Body of pancreas (tissue), 4 donors: Measurements from ENCODE around the gene ARSG. TPM values are rescaled to one million over a fixed set of nuclear protein-coding genes. Genes with fewer than 3 reads are reported as not detected.

Source experiments
- ATAC-seq: fragments of 150-250 bp; one replicate; pipeline ENCODE4 v1.9.1; 2016
- DNase-seq, 4 donors: peaks; one replicate each; pipeline ENCODE4 v3.0.0-alpha.2; 2019
- H3K27ac ChIP-seq, 4 donors: fragments of 200-600 bp; sonication (generic); 1 replicate in 3 of 4; 2 replicates in 1 of 4; pipeline versions ENCODE4 v1.5.1 to v1.6.1; 2016 to 2019; ENCODE audit warnings: mild to moderate bottlenecking in 1 of 4, mixed read lengths in 1 of 4, moderate library complexity in 1 of 4
- H3K27me3 ChIP-seq, 2 donors: fragments of 200-600 bp; sonication (generic); one replicate each; pipeline ENCODE4 v1.6.0; 2016; ENCODE audit warnings: mild to moderate bottlenecking in 1 of 2
- H3K36me3 ChIP-seq, 2 donors: fragments of 200-600 bp; sonication (generic); replicated peaks in 1 of 2; 2 replicates each; pipeline ENCODE4 v1.5.1; 2016; ENCODE audit warnings: low read depth in 2 of 2; ENCODE audit not compliant: insufficient read depth in 1 of 2
- H3K4me1 ChIP-seq: fragments of 200-600 bp; sonication (generic); one replicate; pipeline ENCODE4 v1.6.0; 2016
- H3K4me3 ChIP-seq, 2 donors: fragments of 200-600 bp; sonication (generic); 1 replicate in 1 of 2; 2 replicates in 1 of 2; pipeline ENCODE4 v1.5.1; 2016 to 2019
- H3K9me3 ChIP-seq, 3 donors: fragments of 200-600 bp; sonication (generic); 1 replicate in 2 of 3; 2 replicates in 1 of 3; pipeline ENCODE4 v1.5.1; 2016
- POLR2A ChIP-seq, 3 donors: fragments of 450-650 bp; IDR thresholded peaks; one replicate each; pipeline ENCODE4 v1.6.1; 2016; ENCODE audit warnings: antibody characterized with exemption in 3 of 3, mild to moderate bottlenecking in 2 of 3
- WGBS, 2 donors: methylation state at CpG; one replicate each; pipeline ENCODE4 v1.1.5; 2017; 5-methylcytosine and 5-hydroxymethylcytosine counted together
- intact Hi-C: fragments of 100-400 bp; cut with DNase I; formaldehyde crosslinking; loops from one replicate; pipeline ENCODE4 v1.15.1; 2023
- total RNA-seq, 2 donors: library from RNA; depleted of rRNA; stranded (reverse); fragments of >200 nt; gene quantifications; one replicate each; pipeline ENCODE4 v1.1.0, GENCODE V29; 2016
- TF ChIP-seq, protein P1 (sequence below), 7 experiments: fragments of 450-650 bp in 4 of 7; fragments of 200-600 bp in 3 of 7; sonication (generic) in 3 of 7; IDR thresholded peaks; one replicate each; pipeline ENCODE4 v1.5.1; 2016 to 2019; ENCODE audit warnings: antibody characterized with exemption in 7 of 7

Gene ARSG
- total RNA-seq, 2 donors from 2014 or later, result 0.52 to 1.6 TPM

DNA sequence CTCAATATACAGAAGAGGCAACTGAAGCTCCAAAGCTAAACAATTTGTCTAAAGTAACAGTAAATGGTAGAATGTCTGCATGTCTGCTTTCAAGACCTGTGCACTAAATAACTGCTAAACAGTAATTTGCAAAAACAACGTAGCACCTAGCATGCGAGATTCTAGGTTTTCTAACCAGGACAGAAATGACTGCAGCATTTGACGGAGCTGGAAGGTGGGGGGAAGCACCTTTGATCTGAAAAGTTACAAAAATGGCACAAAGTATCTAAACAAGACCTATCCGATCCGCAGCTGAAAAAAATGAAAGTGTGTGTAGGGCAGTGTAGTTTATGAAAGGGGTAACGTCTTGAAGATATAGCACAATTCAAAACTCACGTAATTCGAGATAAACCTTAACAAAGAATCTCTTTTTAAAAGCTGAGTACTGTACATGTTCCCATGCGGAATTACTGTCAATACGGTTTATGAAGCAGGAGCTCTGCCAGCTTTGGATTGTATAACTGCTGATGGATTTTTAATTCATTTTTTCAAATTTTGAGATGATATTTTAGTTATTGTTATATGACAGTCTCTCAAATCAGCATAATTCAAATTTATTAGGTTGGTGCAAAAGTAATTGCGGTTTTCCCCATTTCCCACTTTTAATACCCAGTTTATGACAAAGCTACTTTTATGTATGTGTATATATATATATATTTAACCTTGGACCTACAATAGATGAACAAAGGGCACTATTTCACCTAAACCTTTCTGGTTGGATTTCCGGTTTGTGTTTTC lies 167.2 kb downstream of the ARSG start:
- TF ChIP-seq, protein P1, sequence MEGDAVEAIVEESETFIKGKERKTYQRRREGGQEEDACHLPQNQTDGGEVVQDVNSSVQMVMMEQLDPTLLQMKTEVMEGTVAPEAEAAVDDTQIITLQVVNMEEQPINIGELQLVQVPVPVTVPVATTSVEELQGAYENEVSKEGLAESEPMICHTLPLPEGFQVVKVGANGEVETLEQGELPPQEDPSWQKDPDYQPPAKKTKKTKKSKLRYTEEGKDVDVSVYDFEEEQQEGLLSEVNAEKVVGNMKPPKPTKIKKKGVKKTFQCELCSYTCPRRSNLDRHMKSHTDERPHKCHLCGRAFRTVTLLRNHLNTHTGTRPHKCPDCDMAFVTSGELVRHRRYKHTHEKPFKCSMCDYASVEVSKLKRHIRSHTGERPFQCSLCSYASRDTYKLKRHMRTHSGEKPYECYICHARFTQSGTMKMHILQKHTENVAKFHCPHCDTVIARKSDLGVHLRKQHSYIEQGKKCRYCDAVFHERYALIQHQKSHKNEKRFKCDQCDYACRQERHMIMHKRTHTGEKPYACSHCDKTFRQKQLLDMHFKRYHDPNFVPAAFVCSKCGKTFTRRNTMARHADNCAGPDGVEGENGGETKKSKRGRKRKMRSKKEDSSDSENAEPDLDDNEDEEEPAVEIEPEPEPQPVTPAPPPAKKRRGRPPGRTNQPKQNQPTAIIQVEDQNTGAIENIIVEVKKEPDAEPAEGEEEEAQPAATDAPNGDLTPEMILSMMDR (IDR thresholded peaks at IDR 0.05), result no peak
- no peak for TF ChIP-seq POLR2A (IDR thresholded peaks at IDR 0.05)
- intact Hi-C loops, result no loop called here
- Histone ChIP-seq H3K36me3 (no peaks in the 10 kb centered on the region), H3K27me3 (no peaks in the 10 kb centered on the region), H3K9me3 (no peaks in the 10 kb centered on the region), H3K4me1 (peaks cover 40% of the 10 kb centered on the region), H3K27ac (peak overlapping the region; percentile 44 to 89 (median 78)), H3K4me3 (peak overlapping the region in 1 of 2 donors; percentile 38)
- WGBS, 2 donors, result 20 to 21% methylated on average over 12 of the region's 12 CpGs
- DNase-seq (no peak), ATAC-seq (no peak)

DNA sequence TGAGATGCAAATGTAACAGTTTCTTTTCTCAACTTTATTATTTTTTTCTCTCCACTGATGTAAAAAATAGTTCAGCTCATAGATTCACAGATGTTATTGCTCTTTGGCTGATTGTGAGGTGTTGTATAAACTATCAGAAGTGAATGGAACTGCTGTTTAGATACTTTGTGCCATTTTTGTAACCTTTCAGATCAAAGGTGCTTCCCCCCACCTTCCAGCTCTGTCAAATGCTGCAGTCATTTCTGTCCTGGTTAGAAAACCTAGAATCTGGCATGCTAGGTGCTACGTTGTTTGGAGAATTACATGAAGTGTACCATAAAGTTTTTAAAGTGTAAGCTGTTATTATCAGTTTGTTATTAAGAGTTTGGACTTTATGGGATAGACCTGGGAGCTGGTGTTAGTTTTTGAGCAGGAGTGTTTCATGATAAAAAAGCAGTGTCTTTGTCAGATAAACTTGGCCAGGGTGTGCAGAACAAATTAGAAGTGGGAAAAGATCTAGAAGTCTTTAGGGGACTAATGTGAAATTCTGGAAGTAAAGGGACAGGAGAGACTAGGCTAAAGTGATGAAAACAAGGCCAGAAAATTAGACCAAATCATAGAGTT lies 167.8 kb downstream of the ARSG start:
- Histone ChIP-seq H3K27ac (no peak overlapping the region), H3K27me3 (no peaks in the 10 kb centered on the region), H3K4me3 (no peak overlapping the region), H3K4me1 (peaks cover 47% of the 10 kb centered on the region), H3K36me3 (no peaks in the 10 kb centered on the region), H3K9me3 (no peaks in the 10 kb centered on the region)
- no peak for DNase-seq
- TF ChIP-seq, protein P1 (IDR thresholded peaks at IDR 0.05), result no peak
- no peak for TF ChIP-seq POLR2A (IDR thresholded peaks at IDR 0.05)
- no peak for ATAC-seq
- 47 to 52% methylated on average over 1 of the region's 1 CpG for WGBS, 2 donors
- intact Hi-C loops, result no loop called here

DNA sequence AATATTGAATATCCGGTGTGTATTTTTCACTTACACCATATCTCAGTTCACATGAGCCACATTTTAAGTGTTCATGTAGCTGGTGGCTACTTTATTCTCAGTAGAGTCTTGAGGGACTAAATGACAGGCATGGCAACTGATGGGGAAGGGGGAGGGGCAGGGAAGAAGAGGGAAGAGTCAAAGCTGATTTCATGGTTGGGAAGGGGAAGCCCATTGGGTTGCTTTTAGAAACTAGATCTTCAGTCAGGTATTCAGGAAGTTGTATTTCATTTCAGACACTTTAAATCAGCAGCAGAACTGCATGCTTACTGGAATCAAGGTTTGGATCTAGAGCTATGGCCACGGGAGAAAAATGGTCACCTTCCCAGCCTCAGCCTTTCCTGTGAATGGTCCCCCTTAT lies 168.9 kb downstream of the ARSG start:
- TF ChIP-seq, protein P1 (IDR thresholded peaks at IDR 0.05), result no peak
- no peak for TF ChIP-seq POLR2A (IDR thresholded peaks at IDR 0.05)
- intact Hi-C loops, result loop anchor here (10.0 kb wide), 1 partner anchor 195 kb away; no protein-coding TSS in a partner anchor
- Histone ChIP-seq H3K4me3 (no peak overlapping the region), H3K27me3 (no peaks in the 10 kb centered on the region), H3K27ac (no peak overlapping the region), H3K4me1 (peaks cover 50% of the 10 kb centered on the region), H3K9me3 (no peaks in the 10 kb centered on the region), H3K36me3 (no peaks in the 10 kb centered on the region)
- ATAC-seq, result no peak
- 72 to 85% methylated on average over 2 of the region's 2 CpGs for WGBS, 2 donors
- DNase-seq, result no peak

DNA sequence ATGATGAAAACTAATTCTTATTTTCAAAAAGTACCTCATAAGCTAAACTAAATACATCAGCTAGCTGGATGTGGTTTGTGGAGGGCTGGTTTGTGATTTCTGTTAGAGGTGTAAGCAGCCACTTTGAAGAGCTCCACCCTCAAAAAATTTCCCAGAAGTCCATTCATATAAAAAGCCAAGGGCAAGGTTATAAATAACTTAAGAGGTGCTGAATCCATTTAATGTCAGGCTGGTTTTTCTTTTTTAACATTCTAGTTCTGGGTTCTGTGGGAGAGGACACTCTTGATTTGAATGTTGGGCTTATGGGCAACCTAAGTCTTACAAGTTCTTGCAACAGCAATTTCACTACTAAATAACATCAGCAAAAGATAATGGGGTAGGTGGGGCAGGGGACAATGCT lies 169.4 kb downstream of the ARSG start:
- intact Hi-C loops, result loop anchor here (10.0 kb wide), 1 partner anchor 196 kb away; no protein-coding TSS in a partner anchor
- H3K27ac ChIP-seq, result no peak overlapping the region
- DNase-seq, result no peak

More for the DNA sequence above, 169.4 kb downstream of the ARSG start:
- TF ChIP-seq POLR2A (IDR thresholded peaks at IDR 0.05), result no peak
- TF ChIP-seq, protein P1 (IDR thresholded peaks at IDR 0.05), result no peak
- Histone ChIP-seq H3K36me3 (no peaks in the 10 kb centered on the region), H3K4me1 (peaks cover 45% of the 10 kb centered on the region), H3K4me3 (no peak overlapping the region), H3K9me3 (no peaks in the 10 kb centered on the region), H3K27me3 (no peaks in the 10 kb centered on the region)
- no peak for ATAC-seq
